IMR-90 (cell line): ENCODE results near the gene XRCC4. TPM values are rescaled to one million over a fixed set of nuclear protein-coding genes. Genes with fewer than 3 reads are reported as not detected.

Source experiments
- ATAC-seq: fragments of 200-7000 bp; cut with Tn5 transposase; 2 replicates; pipeline ENCODE4 v1.9.1; 2020; ENCODE audit warnings: low read depth, mild to moderate bottlenecking, moderate library complexity
- BruUV-seq: library from RNA; stranded (reverse); fragments of 400-500 nt; replicated peaks from 2 replicates; lab custom pipeline; 2021; lab: Mats Ljungman, UMichigan
- CTCF ChIA-PET: fragments of 300-600 bp; formaldehyde crosslinking; extraction: SDS; loops from one replicate; lab custom pipeline; 2021; ENCODE audit warnings: antibody characterized with exemption; lab: Yijun Ruan, JAX
- POLR2A ChIA-PET: fragments of 300-600 bp; sonication (Branson Sonifier 250); formaldehyde crosslinking; loops from one replicate; lab custom pipeline; 2022; ENCODE audit warnings: antibody characterized with exemption; ENCODE audit not compliant: unreplicated experiment; lab: Charles Lee
- DNase-seq: peaks from one replicate; pipeline ENCODE4 v3.0.0; 2013
- H2AFZ ChIP-seq: replicated peaks from 2 replicates; pipeline ENCODE3; 2013; ENCODE audit warnings: low read length, mild to moderate bottlenecking; ENCODE audit not compliant: poor library complexity
- H2AK5ac ChIP-seq: 2 replicates; pipeline ENCODE4 v1.6.1; 2013; ENCODE audit warnings: low read depth, low read length, inconsistent platforms
- H2AK9ac ChIP-seq: replicated peaks from 2 replicates; pipeline ENCODE3; 2013; ENCODE audit warnings: mild to moderate bottlenecking, low read depth, low read length, moderate library complexity; ENCODE audit not compliant: poor library complexity
- H2BK120ac ChIP-seq: 2 replicates; pipeline ENCODE4 v1.6.1; 2013; ENCODE audit warnings: low read depth, low read length, inconsistent platforms
- H2BK15ac ChIP-seq: 3 replicates; pipeline ENCODE4 v1.6.1; 2013; ENCODE audit warnings: low read depth, low read length, inconsistent platforms
- H2BK20ac ChIP-seq: 2 replicates; pipeline ENCODE4 v1.6.1; 2013; ENCODE audit warnings: low read depth, mild to moderate bottlenecking, inconsistent platforms, low read length, moderate library complexity
- H2BK5ac ChIP-seq: 2 replicates; pipeline ENCODE4 v1.6.1; 2013; ENCODE audit warnings: mild to moderate bottlenecking, low read depth, low read length, inconsistent platforms; ENCODE audit not compliant: poor library complexity, severe bottlenecking
- H3K14ac ChIP-seq: replicated peaks from 2 replicates; pipeline ENCODE4 v1.6.1; 2013; ENCODE audit warnings: low read depth, low read length, inconsistent platforms
- H3K18ac ChIP-seq: 2 replicates; pipeline ENCODE4 v1.6.1; 2013; ENCODE audit warnings: low read depth, low read length, control low read depth
- H3K23ac ChIP-seq: 2 replicates; pipeline ENCODE4 v1.6.1; 2013; ENCODE audit warnings: low read depth, low read length, inconsistent platforms
- H3K27ac ChIP-seq: 2 replicates; pipeline ENCODE4 v1.5.1; 2013; ENCODE audit warnings: mild to moderate bottlenecking, control low read depth, low read length; ENCODE audit not compliant: insufficient read depth
- H3K27me3 ChIP-seq: 2 replicates; pipeline ENCODE4 v1.6.1; 2013; ENCODE audit warnings: low read length; ENCODE audit not compliant: control insufficient read depth, insufficient read depth
- H3K36me3 ChIP-seq: 2 replicates; pipeline ENCODE4 v1.6.1; 2013; ENCODE audit warnings: low read length, mixed read lengths; ENCODE audit not compliant: control insufficient read depth, insufficient read depth
- H3K4ac ChIP-seq: 2 replicates; pipeline ENCODE4 v1.6.1; 2013; ENCODE audit warnings: low read depth, low read length, inconsistent platforms
- H3K4me1 ChIP-seq: 2 replicates; pipeline ENCODE4 v1.6.1; 2013; ENCODE audit warnings: low read length, mixed read lengths; ENCODE audit not compliant: control insufficient read depth, insufficient read depth
- H3K4me2 ChIP-seq: 2 replicates; pipeline ENCODE4 v1.6.1; 2013; ENCODE audit warnings: low read depth, mild to moderate bottlenecking, control low read depth, low read length, moderate library complexity
- H3K4me3 ChIP-seq: 2 replicates; pipeline ENCODE4 v1.5.1; 2013; ENCODE audit warnings: low read depth, mild to moderate bottlenecking, control low read depth, low read length, moderate library complexity; ENCODE audit not compliant: insufficient read depth
- H3K56ac ChIP-seq: 2 replicates; pipeline ENCODE4 v1.6.1; 2013; ENCODE audit warnings: low read length, inconsistent platforms; ENCODE audit not compliant: insufficient read depth; ENCODE audit errors: extremely low read depth
- H3K79me1 ChIP-seq, 2 experiments: 2 replicates each; pipeline ENCODE4 v1.6.1; 2013; ENCODE audit warnings: low read length in 2 of 2, inconsistent platforms in 1 of 2, low read depth in 1 of 2
- H3K9ac ChIP-seq: 2 replicates; pipeline ENCODE4 v1.6.1; 2013; ENCODE audit warnings: low read depth, low read length, control low read depth
- H3K9me1 ChIP-seq: 2 replicates; pipeline ENCODE4 v1.6.1; 2013; ENCODE audit warnings: low read length, inconsistent platforms; ENCODE audit not compliant: insufficient read depth
- H3K9me3 ChIP-seq: 2 replicates; pipeline ENCODE4 v1.6.1; 2013; ENCODE audit warnings: low read length; ENCODE audit not compliant: control insufficient read depth, insufficient read depth
- H4K20me1 ChIP-seq: 2 replicates; pipeline ENCODE4 v1.6.1; 2013; ENCODE audit warnings: low read length, inconsistent platforms; ENCODE audit not compliant: insufficient read depth
- H4K5ac ChIP-seq: 2 replicates; pipeline ENCODE4 v1.6.1; 2013; ENCODE audit warnings: mild to moderate bottlenecking, low read depth, low read length, control low read depth
- H4K8ac ChIP-seq, 2 experiments: 2 replicates each; pipeline ENCODE4 v1.6.1; 2013; ENCODE audit warnings: low read depth in 2 of 2, low read length in 2 of 2, control low read depth in 1 of 2, inconsistent platforms in 1 of 2
- H4K91ac ChIP-seq: 2 replicates; pipeline ENCODE4 v1.6.1; 2013; ENCODE audit warnings: low read depth, low read length, inconsistent platforms; ENCODE audit not compliant: insufficient read depth
- CHD1 ChIP-seq: IDR thresholded peaks from 2 replicates; pipeline ENCODE4 v1.6.1; 2012; ENCODE audit warnings: low read depth, low read length, improper control_type of control experiment
- CTCF ChIP-seq: conservative IDR thresholded peaks from 2 replicates; pipeline ENCODE4 v1.5.1; 2012; ENCODE audit warnings: mild to moderate bottlenecking, low read depth, low read length, improper control_type of control experiment
- MAZ ChIP-seq: IDR thresholded peaks from 2 replicates; pipeline ENCODE4 v1.6.1; 2012; ENCODE audit warnings: low read depth, mild to moderate bottlenecking, low read length, improper control_type of control experiment, moderate library complexity, borderline replicate concordance
- RCOR1 ChIP-seq: IDR thresholded peaks from 2 replicates; pipeline ENCODE4 v1.6.1; 2012; ENCODE audit warnings: mild to moderate bottlenecking, low read length, improper control_type of control experiment; ENCODE audit not compliant: insufficient replicate concordance
- WGBS, 2 experiments: methylation state at CpG; one replicate each; pipeline versions ENCODE4 v1.1.5 to v1.1.7; 2013; ENCODE audit warnings: missing lambda C conversion rate in 2 of 2; ENCODE audit not compliant: insufficient read length in 1 of 2; ENCODE audit errors: extremely low coverage in 2 of 2; 5-methylcytosine and 5-hydroxymethylcytosine counted together
- dilution Hi-C: fragments of 300-500 bp; cut with HindIII; formaldehyde crosslinking; loops from one replicate; pipeline ENCODE4 v1.14.3; 2018; ENCODE audit warnings: low sequenced_read_pairs; ENCODE audit not compliant: unreplicated experiment
- in situ Hi-C: fragments of 300-500 bp; cut with MboI; formaldehyde crosslinking; loops from 3 replicates; pipeline ENCODE4 v1.14.3; 2019; ENCODE audit warnings: low sequenced_read_pairs, inconsistent platforms, mixed read lengths
- intact Hi-C: fragments of 100-400 bp; cut with micrococcal nuclease; formaldehyde crosslinking; loops from 2 replicates; pipeline ENCODE4 v1.10.0; 2022
- polyA plus RNA-seq, 3 experiments: library from polyadenylated mRNA; depleted of rRNA; stranded (reverse); fragments of >200 nt; gene quantifications; 2 replicates each; pipeline ENCODE4 v1.2.3, GENCODE V29; 2012; ENCODE audit warnings: low replicate concordance in 1 of 3
- total RNA-seq: library from RNA; depleted of rRNA; stranded (reverse); fragments of >200 nt; gene quantifications from 2 replicates; pipeline ENCODE4 v1.2.3, GENCODE V29; 2012

Gene XRCC4
- total and polyA plus RNA-seq, 2 of the 4 experiments (the other 2 are of a cell fraction): 3.5 to 4.7 TPM

GRCh38 chr5:83156001-83156400, 78.7 kb downstream of the XRCC4 start:
- no peaks in the 10 kb centered on the region for H3K79me1 ChIP-seq
- H3K27me3 ChIP-seq: no peaks in the 10 kb centered on the region
- ATAC-seq: no peak
- intact Hi-C loops (no loop called here), dilution Hi-C loops (no loop called here), in situ Hi-C loops (no loop called here)
- POLR2A ChIA-PET: no interaction called here
- H3K14ac ChIP-seq: no peak overlapping the region
- H3K36me3 ChIP-seq: no peaks in the 10 kb centered on the region
- no peaks in the 10 kb centered on the region for H3K9me3 ChIP-seq
- no peak overlapping the region for H2AK9ac ChIP-seq
- no peak overlapping the region for H3K4me2 ChIP-seq
- no peak overlapping the region for H2BK20ac ChIP-seq
- H2BK120ac ChIP-seq: no peak overlapping the region
- BruUV-seq: no TSS peak
- no peak overlapping the region for H4K91ac ChIP-seq
- no peak overlapping the region for H3K27ac ChIP-seq
- no peak overlapping the region for H3K18ac ChIP-seq
- DNase-seq: no peak
- H3K9me1 ChIP-seq: no peaks in the 10 kb centered on the region
- H3K4me3 ChIP-seq: no peak overlapping the region
- H2AK5ac ChIP-seq: no peak overlapping the region
- TF ChIP-seq RCOR1 (no peak), CHD1 (no peak), CTCF (no peak), MAZ (no peak)
- no peak overlapping the region for H3K23ac ChIP-seq
- H2BK15ac ChIP-seq: no peak overlapping the region
- H3K9ac ChIP-seq: no peak overlapping the region
- no peak overlapping the region for H3K4ac ChIP-seq
- H4K20me1 ChIP-seq: no peaks in the 10 kb centered on the region
- H4K8ac ChIP-seq: no peak overlapping the region
- CTCF ChIA-PET: no interaction called here
- no peaks in the 10 kb centered on the region for H3K4me1 ChIP-seq
- H3K56ac ChIP-seq: no peak overlapping the region
- H4K5ac ChIP-seq: no peak overlapping the region
- WGBS, 2 experiments: no CpG with 5 or more reads among the region's 2 CpGs
- H2AFZ ChIP-seq: no peak overlapping the region
- no peak overlapping the region for H2BK5ac ChIP-seq
